Inflammatory macrophage treated with lipopolysaccharide for 4 hours (primary cell): ENCODE results near the gene MMEL1.
"Not testable (repeated sequence)": the region's sequence is repeated elsewhere in the genome, so short reads cannot be mapped to it uniquely, and the experiment has no call there.

ENCODE experiments used
- DNase-seq: peaks from one replicate; pipeline ENCODE4 v3.0.0-alpha.2; 2020

Gene MMEL1

GRCh38 chr1:2628191-2628932 is 4.5 kb downstream of the MMEL1 start:
- no peak for DNase-seq

GRCh38 chr1:2627746-2628145 is 5.1 kb downstream of the MMEL1 start:
- no peak for DNase-seq

GRCh38 chr1:2625748-2626147 is 7.1 kb downstream of the MMEL1 start:
- not testable (repeated sequence) for DNase-seq

- no peak for DNase-seq
Measured at GRCh38 chr1:2625311-2625710, 7.5 kb downstream of the MMEL1 start.

- DNase-seq: no peak
Measured at GRCh38 chr1:2624735-2625300, 8.0 kb downstream of the MMEL1 start.

GRCh38 chr1:2623571-2624337 is 9.1 kb downstream of the MMEL1 start:
- no peak for DNase-seq

- DNase-seq: no peak
Measured at GRCh38 chr1:2617971-2618470, 14.8 kb downstream of the MMEL1 start.

- DNase-seq: no peak
Measured at GRCh38 chr1:2614145-2614544, 18.7 kb downstream of the MMEL1 start.

- no peak for DNase-seq
Measured at GRCh38 chr1:2612591-2613365, 20.0 kb downstream of the MMEL1 start.

GRCh38 chr1:2611621-2612437 is 21.0 kb downstream of the MMEL1 start:
- DNase-seq: no peak

- DNase-seq: peak; percentile 42
Measured at GRCh38 chr1:2611031-2611501, 21.8 kb downstream of the MMEL1 start.

GRCh38 chr1:2610036-2610959 is 22.5 kb downstream of the MMEL1 start:
- DNase-seq: no peak

GRCh38 chr1:2609319-2610035 is 23.3 kb downstream of the MMEL1 start:
- no peak for DNase-seq

- no peak for DNase-seq
Measured at GRCh38 chr1:2607641-2608091, 25.1 kb downstream of the MMEL1 start.

- no peak for DNase-seq
Measured at GRCh38 chr1:2606881-2607621, 25.8 kb downstream of the MMEL1 start.

- DNase-seq: no peak
Measured at GRCh38 chr1:2606396-2606880, 26.4 kb downstream of the MMEL1 start.

- no peak for DNase-seq
Measured at GRCh38 chr1:2605509-2606395, 27.1 kb downstream of the MMEL1 start.
